HepG2 (cell line): ENCODE data around the gene TMEM130. TPM values are rescaled to one million over a fixed set of nuclear protein-coding genes. Genes with fewer than 3 reads are reported as not detected.

ENCODE experiments used
- ATAC-seq: fragments of 200-7000 bp; cut with Tn5 transposase; 3 replicates; pipeline ENCODE4 v1.9.1; 2020; ENCODE audit warnings: mild to moderate bottlenecking, moderate library complexity
- BruUV-seq: library from RNA; stranded (reverse); fragments of 400-500 nt; replicated peaks from 2 replicates; lab custom pipeline; 2021; lab: Mats Ljungman, UMichigan
- CTCF ChIA-PET: fragments of 300-600 bp; formaldehyde crosslinking; extraction: SDS; loops from one replicate; lab custom pipeline; 2021; ENCODE audit warnings: low total read pairs, inconsistent platforms, low intra/inter-chr PET ratio; lab: Yijun Ruan, JAX
- POLR2A ChIA-PET: fragments of 350-600 bp; sonication (Branson Sonifier 250); formaldehyde crosslinking; loops from one replicate; lab custom pipeline; 2020; ENCODE audit warnings: antibody characterized with exemption, inconsistent platforms; lab: Yijun Ruan, JAX
- DNase-seq: peaks from one replicate; pipeline ENCODE4 v3.0.0-alpha.2; 2015; ENCODE audit warnings: low spot score
- FAIRE-seq: peaks from 3 replicates; lab custom pipeline; 2011; peaks lifted over from hg19 to GRCh38; lab: Jason Lieb, UNC
- H2AFZ ChIP-seq: one replicate; pipeline ENCODE4 v1.6.1; 2011; ENCODE audit warnings: low read length, inconsistent platforms
- H3K27ac ChIP-seq: fragments of 300-600 bp; 3 replicates; pipeline ENCODE4 v1.8.0; 2011; ENCODE audit warnings: mixed run types, mild to moderate bottlenecking, mixed read lengths, low read length, inconsistent platforms; ENCODE audit not compliant: insufficient read depth; ENCODE audit errors: extremely low read length
- H3K27me3 ChIP-seq, 2 experiments: fragments of 200-600 bp in 1 of 2; 2 replicates in 1 of 2; 3 replicates in 1 of 2; pipeline versions ENCODE4 v1.6.0 to v1.8.0; 2011; ENCODE audit warnings: low read length in 2 of 2, mild to moderate bottlenecking in 2 of 2, moderate library complexity in 2 of 2, inconsistent platforms in 1 of 2; ENCODE audit not compliant: insufficient read depth in 2 of 2, control insufficient read depth in 1 of 2
- H3K36me3 ChIP-seq, 2 experiments: fragments of 200-600 bp in 1 of 2; replicated peaks in 1 of 2; 2 replicates in 1 of 2; 3 replicates in 1 of 2; pipeline versions ENCODE4 v1.5.1 to v1.8.0; 2011; ENCODE audit warnings: low read length in 2 of 2, inconsistent platforms in 1 of 2; ENCODE audit not compliant: insufficient read depth in 2 of 2, control insufficient read depth in 1 of 2
- H3K4me1 ChIP-seq: 2 replicates; pipeline ENCODE4 v1.5.1; 2012; ENCODE audit warnings: low read length, inconsistent platforms; ENCODE audit not compliant: insufficient read depth
- H3K4me2 ChIP-seq: 2 replicates; pipeline ENCODE4 v1.6.0; 2011; ENCODE audit warnings: low read depth, low read length, inconsistent platforms
- H3K4me3 ChIP-seq, 3 experiments: fragments of 200-600 bp in 1 of 3; sonication (generic), shearing (Covaris generic) in 1 of 3; replicated peaks in 1 of 3; 2 replicates each; pipeline ENCODE4 v1.5.1; 2011 to 2016; ENCODE audit warnings: low read length in 3 of 3, inconsistent platforms in 2 of 3, low read depth in 2 of 3, mild to moderate bottlenecking in 2 of 3, control low read depth in 1 of 3, mixed read lengths in 1 of 3; ENCODE audit not compliant: insufficient read depth in 1 of 3
- H3K79me2 ChIP-seq: one replicate; pipeline ENCODE4 v1.6.1; 2011; ENCODE audit warnings: low read length, inconsistent platforms; ENCODE audit not compliant: insufficient read depth
- H3K9ac ChIP-seq: 2 replicates; pipeline ENCODE4 v1.6.0; 2011; ENCODE audit warnings: mild to moderate bottlenecking, low read depth, low read length, inconsistent platforms; ENCODE audit not compliant: insufficient read depth
- H3K9me3 ChIP-seq: 2 replicates; pipeline ENCODE4 v1.5.1; 2012; ENCODE audit warnings: mild to moderate bottlenecking, low read length
- H4K20me1 ChIP-seq: 2 replicates; pipeline ENCODE4 v1.6.0; 2011; ENCODE audit warnings: inconsistent platforms, mild to moderate bottlenecking, low read length, moderate library complexity; ENCODE audit not compliant: insufficient read depth
- FIP1L1 ChIP-seq: fragments of 200-400 bp; formaldehyde crosslinking; IDR thresholded peaks from 2 replicates; pipeline ENCODE4 v1.6.1; 2018; ENCODE audit warnings: low read depth, mild to moderate bottlenecking, low read length, moderate library complexity, borderline replicate concordance; ENCODE audit not compliant: insufficient read depth
- KLF13 ChIP-seq: sonication (generic); formaldehyde crosslinking; IDR thresholded peaks from 2 replicates; pipeline ENCODE4 v1.4.0; 2020; ENCODE audit warnings: mild to moderate bottlenecking, missing genetic modification reagents
- LCORL ChIP-seq, 2 experiments: fragments of 450-650 bp in 1 of 2; sonication (generic) in 1 of 2; formaldehyde crosslinking in 1 of 2; IDR thresholded peaks; 2 replicates each; pipeline versions ENCODE4 v1.5.0 to v1.6.1; 2017 to 2020; ENCODE audit warnings: antibody characterized with exemption in 1 of 2, missing genetic modification reagents in 1 of 2
- PAX8 ChIP-seq: sonication (generic); formaldehyde crosslinking; IDR thresholded peaks from 2 replicates; pipeline ENCODE4 v1.8.0; 2022; ENCODE audit warnings: mild to moderate bottlenecking, missing genetic modification reagents, borderline replicate concordance
- SAFB2 ChIP-seq: sonication (generic); formaldehyde crosslinking; IDR thresholded peaks from 2 replicates; pipeline ENCODE4 v1.5.1; 2020; ENCODE audit warnings: missing genetic modification reagents, low read depth, mild to moderate bottlenecking, borderline replicate concordance
- ZNF331 ChIP-seq: sonication (generic); formaldehyde crosslinking; IDR thresholded peaks from 2 replicates; pipeline ENCODE4 v1.4.0; 2020; ENCODE audit warnings: missing genetic modification reagents
- ZNF674 ChIP-seq: sonication (generic); formaldehyde crosslinking; IDR thresholded peaks from 2 replicates; pipeline ENCODE4 v1.5.0; 2020; ENCODE audit warnings: low read depth, mild to moderate bottlenecking, missing genetic modification reagents
- WGBS: methylation state at CpG from one replicate; pipeline ENCODE4 v1.1.6; 2017; ENCODE audit warnings: low lambda C conversion rate; 5-methylcytosine and 5-hydroxymethylcytosine counted together
- in situ Hi-C: cut with HindIII; loops from 2 replicates; pipeline ENCODE4 v1.10.0; 2017; ENCODE audit warnings: low pct_unique_long_range_greater_than_20kb; ENCODE audit not compliant: extremely low pct_ligation_motif_present
- intact Hi-C: fragments of 100-400 bp; cut with micrococcal nuclease; formaldehyde crosslinking; loops from one replicate; pipeline ENCODE4 v1.10.0; 2022; ENCODE audit not compliant: unreplicated experiment
- polyA plus RNA-seq, 8 experiments: library from polyadenylated mRNA; depleted of rRNA in 3 of 8; stranded (reverse) in 7 of 8; unstranded in 1 of 8; fragments of >200 nt; fragmentation: Illumina TruSeq in 4 of 8; extraction: Trizol in 4 of 8; gene quantifications; 2 replicates each; pipeline versions ENCODE4 v1.2.1 to v1.2.3, GENCODE V29; 2011 to 2016; ENCODE audit warnings: low read depth in 4 of 8, missing spikeins in 1 of 8, mixed read lengths in 1 of 8; ENCODE audit not compliant: insufficient read depth in 1 of 8
- total RNA-seq, 5 experiments: library from RNA; depleted of rRNA; stranded (reverse); fragments of >200 nt; fragmentation: Illumina TruSeq; extraction: Trizol; gene quantifications; 2 replicates each; pipeline ENCODE4 v1.2.3, GENCODE V29; 2016; ENCODE audit warnings: low read depth in 1 of 5
- TF ChIP-seq, protein P1 (sequence below): sonication (generic); formaldehyde crosslinking; IDR thresholded peaks from 2 replicates; pipeline ENCODE4 v1.4.0; 2020; ENCODE audit warnings: low read depth, mild to moderate bottlenecking, missing genetic modification reagents
- TF ChIP-seq, protein P2 (sequence below): sonication (generic); formaldehyde crosslinking; IDR thresholded peaks from 2 replicates; pipeline ENCODE4 v1.4.0; 2020; ENCODE audit warnings: missing genetic modification reagents
- TF ChIP-seq, protein P3 (sequence below): sonication (generic); formaldehyde crosslinking; IDR thresholded peaks from 2 replicates; pipeline ENCODE4 v1.8.1; 2023; ENCODE audit warnings: mild to moderate bottlenecking, inconsistent platforms, moderate library complexity, missing genetic modification reagents, borderline replicate concordance

TMEM130 gene
- total and polyA plus RNA-seq, 2 of the 13 experiments (the other 11 are each of a cell fraction or from before 2014, with no cell fraction given) = not detected

- Histone ChIP-seq H3K4me3 (no peak overlapping the region), H3K27ac (no peak overlapping the region), H3K4me1 (no peaks in the 10 kb centered on the region), H3K27me3 (peaks cover 0 to 6% of the 10 kb centered on the region in 2 experiments; a peak in 1 of 5 replicates)
- TF ChIP-seq, protein P1, sequence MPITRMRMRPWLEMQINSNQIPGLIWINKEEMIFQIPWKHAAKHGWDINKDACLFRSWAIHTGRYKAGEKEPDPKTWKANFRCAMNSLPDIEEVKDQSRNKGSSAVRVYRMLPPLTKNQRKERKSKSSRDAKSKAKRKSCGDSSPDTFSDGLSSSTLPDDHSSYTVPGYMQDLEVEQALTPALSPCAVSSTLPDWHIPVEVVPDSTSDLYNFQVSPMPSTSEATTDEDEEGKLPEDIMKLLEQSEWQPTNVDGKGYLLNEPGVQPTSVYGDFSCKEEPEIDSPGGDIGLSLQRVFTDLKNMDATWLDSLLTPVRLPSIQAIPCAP = no peak
- TF ChIP-seq LCORL (IDR thresholded peaks at IDR 0.05) (no peak), LCORL (CRISPR knock-in tag; IDR thresholded peaks at IDR 0.05) (no peak), ZNF331 (CRISPR knock-in tag) (peak; percentile 99)
- TF ChIP-seq, all 625 proteins: peak for 1
- H3K36me3 ChIP-seq = no peaks in the 10 kb centered on the region
- FAIRE-seq = no peak
- BruUV-seq = no TSS peak
- intact Hi-C loops (no loop called here), in situ Hi-C loops (no loop called here)
- no peaks in the 10 kb centered on the region for H3K79me2 ChIP-seq
- H4K20me1 ChIP-seq = no peaks in the 10 kb centered on the region
- H3K4me2 ChIP-seq = no peak overlapping the region
- ChIA-PET POLR2A (no interaction called here), CTCF (no interaction called here)
- no peak overlapping the region for H3K9ac ChIP-seq
- H3K9me3 ChIP-seq = peaks cover 13% of the 10 kb centered on the region; the same call in 1 of the 2 replicates
- no peak overlapping the region for H2AFZ ChIP-seq
- no peak for ATAC-seq
- DNase-seq = no peak
- 14% methylated on average over 4 of the region's 4 CpGs for WGBS
Observed at GRCh38 chr7:98800996-98801395, 68.8 kb downstream of the TMEM130 start.

- Histone ChIP-seq H3K9me3 (peaks cover 13% of the 10 kb centered on the region; the same call in 1 of the 2 replicates), H3K4me3 (no peak overlapping the region), H3K27ac (no peak overlapping the region), H3K27me3 (no peaks in the 10 kb centered on the region), H4K20me1 (no peaks in the 10 kb centered on the region)
- FAIRE-seq = no peak
- intact Hi-C loops = no loop called here
- 44% methylated on average over 8 of the region's 8 CpGs for WGBS
- TF ChIP-seq KLF13 = no peak
- TF ChIP-seq SAFB2 (CRISPR knock-in tag) = no peak
- TF ChIP-seq, protein P2, sequence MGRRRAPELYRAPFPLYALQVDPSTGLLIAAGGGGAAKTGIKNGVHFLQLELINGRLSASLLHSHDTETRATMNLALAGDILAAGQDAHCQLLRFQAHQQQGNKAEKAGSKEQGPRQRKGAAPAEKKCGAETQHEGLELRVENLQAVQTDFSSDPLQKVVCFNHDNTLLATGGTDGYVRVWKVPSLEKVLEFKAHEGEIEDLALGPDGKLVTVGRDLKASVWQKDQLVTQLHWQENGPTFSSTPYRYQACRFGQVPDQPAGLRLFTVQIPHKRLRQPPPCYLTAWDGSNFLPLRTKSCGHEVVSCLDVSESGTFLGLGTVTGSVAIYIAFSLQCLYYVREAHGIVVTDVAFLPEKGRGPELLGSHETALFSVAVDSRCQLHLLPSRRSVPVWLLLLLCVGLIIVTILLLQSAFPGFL (CRISPR knock-in tag) = no peak
- no peak for TF ChIP-seq PAX8
- no peak for TF ChIP-seq ZNF674 (CRISPR knock-in tag)
- no peak for TF ChIP-seq FIP1L1
- TF ChIP-seq, protein P3, sequence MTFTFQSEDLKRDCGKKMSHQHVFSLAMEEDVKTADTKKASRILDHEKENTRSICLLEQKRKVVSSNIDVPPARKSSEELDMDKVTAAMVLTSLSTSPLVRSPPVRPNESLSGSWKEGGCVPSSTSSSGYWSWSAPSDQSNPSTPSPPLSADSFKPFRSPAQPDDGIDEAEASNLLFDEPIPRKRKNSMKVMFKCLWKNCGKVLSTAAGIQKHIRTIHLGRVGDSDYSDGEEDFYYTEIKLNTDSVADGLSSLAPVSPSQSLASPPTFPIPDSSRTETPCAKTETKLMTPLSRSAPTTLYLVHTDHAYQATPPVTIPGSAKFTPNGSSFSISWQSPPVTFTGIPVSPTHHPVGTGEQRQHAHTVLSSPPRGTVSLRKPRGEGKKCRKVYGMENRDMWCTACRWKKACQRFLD (CRISPR knock-in tag) = no peak
- TF ChIP-seq, all 625 proteins: peak for 0
- DNase-seq (no peak), ATAC-seq (no peak)
- POLR2A ChIA-PET = no interaction called here
- no peaks in the 10 kb centered on the region for H3K36me3 ChIP-seq
- H3K79me2 ChIP-seq = no peaks in the 10 kb centered on the region
- CTCF ChIA-PET = no interaction called here
- no TSS peak for BruUV-seq
- no peak overlapping the region for H3K9ac ChIP-seq
- H3K4me1 ChIP-seq = no peaks in the 10 kb centered on the region
- H3K4me2 ChIP-seq = no peak overlapping the region
- H2AFZ ChIP-seq = no peak overlapping the region
- in situ Hi-C loops = no loop called here
Observed at GRCh38 chr7:98797150-98797549, 72.7 kb downstream of the TMEM130 start.
